Measurements from ENCODE around the gene C1orf53.

- TF ChIP-seq EZH2 (IDR thresholded peaks at IDR 0.05; ENCODE audit: borderline replicate concordance, low read depth, low read length, poor library complexity, severe bottlenecking) = no peak
- TF ChIP-seq, protein P1, sequence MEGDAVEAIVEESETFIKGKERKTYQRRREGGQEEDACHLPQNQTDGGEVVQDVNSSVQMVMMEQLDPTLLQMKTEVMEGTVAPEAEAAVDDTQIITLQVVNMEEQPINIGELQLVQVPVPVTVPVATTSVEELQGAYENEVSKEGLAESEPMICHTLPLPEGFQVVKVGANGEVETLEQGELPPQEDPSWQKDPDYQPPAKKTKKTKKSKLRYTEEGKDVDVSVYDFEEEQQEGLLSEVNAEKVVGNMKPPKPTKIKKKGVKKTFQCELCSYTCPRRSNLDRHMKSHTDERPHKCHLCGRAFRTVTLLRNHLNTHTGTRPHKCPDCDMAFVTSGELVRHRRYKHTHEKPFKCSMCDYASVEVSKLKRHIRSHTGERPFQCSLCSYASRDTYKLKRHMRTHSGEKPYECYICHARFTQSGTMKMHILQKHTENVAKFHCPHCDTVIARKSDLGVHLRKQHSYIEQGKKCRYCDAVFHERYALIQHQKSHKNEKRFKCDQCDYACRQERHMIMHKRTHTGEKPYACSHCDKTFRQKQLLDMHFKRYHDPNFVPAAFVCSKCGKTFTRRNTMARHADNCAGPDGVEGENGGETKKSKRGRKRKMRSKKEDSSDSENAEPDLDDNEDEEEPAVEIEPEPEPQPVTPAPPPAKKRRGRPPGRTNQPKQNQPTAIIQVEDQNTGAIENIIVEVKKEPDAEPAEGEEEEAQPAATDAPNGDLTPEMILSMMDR (conservative IDR thresholded peaks at IDR 0.05; ENCODE audit: low read depth, low read length) = no peak
These were observed 1.8 kb downstream of the C1orf53 start for GRCh38 chr1:197904126-197904787.
